Raji (cell line): ENCODE measurements around the gene SLC47A1.

Experiments
- POLR2A ChIP-seq: IDR thresholded peaks from 2 replicates; pipeline ENCODE4 v1.6.1; 2011; ENCODE audit warnings: low read depth, low read length, control low read depth; ENCODE audit not compliant: insufficient read depth

Gene SLC47A1

DNA sequence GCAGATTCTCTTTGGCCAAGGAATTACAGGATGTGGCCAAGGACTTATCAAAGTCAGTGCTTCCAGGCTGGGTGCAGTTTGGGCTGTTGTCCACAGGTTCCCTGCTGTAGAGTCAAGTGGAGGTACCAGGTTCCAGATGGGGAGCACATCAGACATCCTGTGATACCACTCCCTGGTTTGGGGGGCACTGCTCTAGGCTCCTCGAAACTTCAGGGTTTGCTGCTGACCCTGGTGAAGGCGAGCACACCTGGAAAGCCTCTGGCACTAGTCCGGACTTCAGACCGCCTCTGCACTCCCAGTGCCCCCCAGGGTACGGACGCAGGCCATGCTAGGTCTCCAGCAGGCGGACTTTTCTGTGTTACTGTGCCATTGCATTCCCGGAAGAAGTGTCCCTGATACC is 10.7 kb downstream of the SLC47A1 start:
- TF ChIP-seq POLR2A: no peak

DNA sequence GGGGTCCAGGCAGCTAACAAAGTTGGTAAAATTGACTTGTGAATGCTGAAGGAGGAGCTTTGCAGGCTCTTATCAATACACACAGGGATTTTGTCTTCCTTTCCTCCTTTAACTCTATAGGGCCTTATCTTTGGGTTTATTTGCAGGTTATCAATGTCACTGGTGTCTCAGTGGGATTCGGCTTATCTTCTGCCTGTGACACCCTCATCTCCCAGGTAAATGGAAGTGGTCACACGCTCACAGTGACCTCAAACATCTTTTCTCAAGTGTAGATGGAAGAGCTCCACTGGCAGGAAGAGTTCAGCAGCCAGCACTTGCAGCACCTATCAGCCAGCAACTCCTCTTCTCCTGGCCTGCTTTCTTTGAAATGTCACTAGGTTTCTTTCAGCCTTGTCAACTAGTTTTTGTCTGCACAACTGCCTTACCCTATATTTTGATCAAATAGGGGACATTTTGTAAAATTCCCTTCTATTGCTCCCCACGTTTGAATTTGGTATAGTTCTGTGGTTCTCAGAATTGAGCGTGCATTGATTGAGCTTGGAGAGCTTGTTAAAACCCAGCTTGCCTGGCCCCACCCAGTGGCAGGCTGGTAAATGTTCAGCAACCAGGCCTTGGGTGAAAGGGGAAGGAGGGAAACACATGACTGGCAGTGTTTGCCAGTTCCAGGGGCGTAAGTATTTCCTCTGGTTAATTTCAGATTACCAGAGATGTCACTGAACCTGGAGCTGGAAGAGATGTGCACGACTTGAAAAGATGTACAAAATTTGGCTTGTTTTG is 12.8 kb downstream of the SLC47A1 start:
- TF ChIP-seq POLR2A: no peak

- no peak for TF ChIP-seq POLR2A
Measured at GRCh38 chr17:19549746-19550623, 16.3 kb downstream of the SLC47A1 start.

- TF ChIP-seq POLR2A: no peak
Measured at GRCh38 chr17:19551165-19551564, 17.5 kb downstream of the SLC47A1 start.

- no peak for TF ChIP-seq POLR2A
Measured at GRCh38 chr17:19551591-19552148, 18.0 kb downstream of the SLC47A1 start.

DNA sequence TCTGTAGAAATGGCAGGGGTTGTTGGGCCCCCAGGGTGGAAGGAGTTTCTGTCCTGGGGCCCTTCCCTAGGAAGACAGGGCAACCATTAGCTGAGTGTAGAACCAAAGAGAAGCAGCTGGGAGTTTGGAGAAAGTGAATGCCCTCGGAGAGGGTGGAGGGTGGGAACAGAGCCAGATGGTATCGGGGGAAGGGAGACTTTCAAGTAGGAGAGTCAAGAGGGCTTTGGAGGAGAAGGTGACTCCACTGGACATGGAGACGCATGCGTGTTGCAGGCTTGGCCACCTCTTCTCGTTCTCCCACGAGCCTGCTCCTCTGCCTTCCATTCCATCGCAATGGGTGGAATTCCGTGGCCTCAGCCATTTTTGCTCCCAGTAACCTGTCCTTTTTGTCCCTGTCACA is 19.4 kb downstream of the SLC47A1 start:
- TF ChIP-seq POLR2A: no peak

DNA sequence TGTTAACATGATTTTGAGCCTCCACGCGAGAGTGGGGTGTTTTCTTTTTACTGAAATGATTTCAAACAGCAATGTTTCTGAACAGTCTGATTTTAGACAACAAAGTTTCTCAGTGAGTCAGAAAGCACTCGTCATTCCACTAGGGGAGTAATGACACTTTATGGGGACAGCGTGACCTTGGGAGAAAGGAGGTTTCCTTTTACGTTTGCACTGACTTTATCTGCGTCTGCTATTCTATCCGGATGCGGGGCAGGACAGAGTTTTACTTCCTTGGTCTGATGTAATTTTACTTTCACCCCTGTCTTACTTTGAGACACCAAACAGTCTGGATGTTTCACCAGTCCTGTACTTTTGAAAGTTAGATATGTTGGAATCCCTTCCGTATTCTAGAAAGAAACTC is 20.7 kb downstream of the SLC47A1 start:
- no peak for TF ChIP-seq POLR2A

DNA sequence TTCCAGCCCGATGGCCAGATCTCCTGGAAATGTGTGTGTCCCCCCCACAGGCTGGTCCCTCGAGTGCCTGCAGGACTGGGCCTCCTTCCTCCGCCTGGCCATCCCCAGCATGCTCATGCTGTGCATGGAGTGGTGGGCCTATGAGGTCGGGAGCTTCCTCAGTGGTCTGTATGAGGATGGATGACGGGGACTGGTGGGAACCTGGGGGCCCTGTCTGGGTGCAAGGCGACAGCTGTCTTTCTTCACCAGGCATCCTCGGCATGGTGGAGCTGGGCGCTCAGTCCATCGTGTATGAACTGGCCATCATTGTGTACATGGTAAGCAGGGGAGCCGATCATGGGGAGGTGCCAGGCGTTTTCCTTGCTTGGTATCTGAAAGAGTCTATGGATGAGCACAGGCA is 22.1 kb downstream of the SLC47A1 start:
- TF ChIP-seq POLR2A: no peak

GRCh38 chr17:19558946-19559345 is 25.3 kb downstream of the SLC47A1 start:
- TF ChIP-seq POLR2A: no peak

GRCh38 chr17:19561697-19562318 is 28.2 kb downstream of the SLC47A1 start:
- no peak for TF ChIP-seq POLR2A

GRCh38 chr17:19565817-19566575 is 32.3 kb downstream of the SLC47A1 start:
- TF ChIP-seq POLR2A: no peak

DNA sequence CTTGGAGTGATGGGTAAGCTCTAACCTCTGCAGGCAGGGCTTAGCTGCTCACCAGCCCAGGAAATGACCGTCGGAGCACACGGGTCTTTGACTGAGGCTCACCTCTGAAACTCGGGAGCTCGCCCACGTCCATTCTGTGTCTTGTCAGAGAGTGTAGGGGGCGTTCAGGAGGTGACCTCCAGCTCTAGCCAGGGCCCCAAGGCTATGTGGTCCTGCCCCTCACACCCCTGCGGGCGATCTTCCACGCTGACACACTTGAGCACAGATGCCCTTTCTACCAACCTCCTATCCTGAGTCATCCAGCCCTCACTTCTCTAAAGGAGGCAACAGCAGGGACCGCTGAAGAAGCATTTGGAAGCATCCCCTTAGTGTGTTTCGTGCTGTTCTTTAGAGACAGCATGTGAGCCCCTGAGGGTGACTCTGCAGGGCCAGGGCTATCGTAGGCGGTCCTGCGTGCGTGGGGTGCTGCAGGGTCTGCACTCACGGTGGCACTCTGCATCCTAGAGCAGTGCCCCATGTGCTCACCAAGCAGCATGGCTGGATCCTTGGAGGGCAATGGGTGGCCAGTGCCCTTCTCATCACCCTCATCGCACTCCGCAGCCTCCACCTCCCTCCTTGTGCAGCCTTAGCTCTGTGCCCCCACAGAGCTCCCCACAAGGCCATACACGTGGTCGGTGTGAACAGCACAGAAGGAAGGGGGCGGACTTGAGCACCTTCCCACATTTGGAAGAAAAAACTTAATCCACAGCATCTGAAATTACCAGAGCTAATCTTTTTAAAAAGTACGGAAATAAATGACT is 33.8 kb downstream of the SLC47A1 start:
- no peak for TF ChIP-seq POLR2A

- no peak for TF ChIP-seq POLR2A
Measured at GRCh38 chr17:19568016-19568350, 34.3 kb downstream of the SLC47A1 start.

DNA sequence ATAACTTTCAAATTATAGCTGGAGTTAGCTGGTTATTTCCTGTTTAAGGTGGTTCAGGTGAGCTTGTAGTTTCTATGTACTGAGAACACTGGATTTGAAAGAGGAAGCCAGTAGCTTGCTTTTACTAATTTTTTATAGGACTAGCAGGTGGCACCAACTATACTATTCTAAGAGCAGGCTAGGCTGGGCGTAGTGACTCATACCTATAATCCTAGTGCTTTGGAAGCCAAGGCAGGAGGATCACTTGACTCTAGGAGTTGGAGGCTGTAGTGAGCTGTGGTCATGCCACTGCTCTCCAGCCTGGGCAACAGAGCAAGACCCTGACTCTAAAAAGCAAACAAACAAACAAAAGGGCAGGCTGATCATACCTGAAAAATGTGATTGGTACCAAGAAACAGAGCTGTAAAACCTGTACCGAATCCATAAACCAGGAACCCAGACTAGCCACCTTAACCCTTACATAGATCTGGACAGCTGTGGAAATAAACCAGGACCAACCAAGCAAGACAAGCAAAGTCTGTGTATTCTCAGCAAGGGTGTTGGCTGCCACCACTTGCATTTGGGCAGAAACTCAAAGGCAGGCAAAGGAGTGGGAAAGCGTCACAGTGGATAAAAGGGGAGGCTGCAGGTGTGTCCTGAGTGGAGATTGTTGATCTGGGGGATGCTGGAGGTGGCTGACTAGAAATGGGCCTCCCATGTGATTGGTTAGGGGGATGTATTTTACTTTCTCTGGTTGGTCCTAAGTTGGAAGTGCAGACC is 36.3 kb downstream of the SLC47A1 start:
- TF ChIP-seq POLR2A: no peak

DNA sequence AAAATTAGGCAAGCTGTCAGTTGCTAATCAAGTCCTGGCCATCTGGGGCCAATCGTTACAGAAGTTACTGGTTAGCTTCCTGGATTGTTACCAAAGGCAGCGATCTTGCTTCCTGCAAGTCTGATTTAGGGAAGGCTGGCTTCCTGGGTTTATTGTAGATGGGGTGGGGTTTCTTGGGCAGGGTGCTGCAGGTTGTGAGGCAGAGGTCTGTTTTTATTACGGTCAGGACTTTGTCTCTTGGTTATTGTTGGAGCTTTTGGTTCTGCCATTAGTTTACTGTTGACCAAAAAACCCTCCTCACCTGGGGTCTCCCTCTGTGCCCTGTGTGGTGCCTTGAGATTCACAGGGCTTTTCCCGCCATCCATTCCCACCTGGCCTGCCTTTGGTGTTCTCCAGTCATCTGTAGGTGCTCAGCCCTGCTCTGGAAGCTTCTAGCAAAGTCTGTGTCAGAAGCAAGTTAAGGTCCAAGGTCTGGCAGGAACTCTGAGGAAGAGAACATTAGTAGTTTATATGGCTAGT is 36.9 kb downstream of the SLC47A1 start:
- TF ChIP-seq POLR2A: no peak
